ENCODE results near the gene TFAP2D. TPM values are rescaled to one million over a fixed set of nuclear protein-coding genes. Genes with fewer than 3 reads are reported as not detected.

TFAP2D gene
- total and polyA plus RNA-seq, 12 donors, result not detected

- Histone ChIP-seq H3K4me3 (no peak overlapping the region), H3K36me3 (no peaks in the 10 kb centered on the region), H3K27ac (no peak overlapping the region), H3K9me3 (no peaks in the 10 kb centered on the region), H3K27me3 (peaks cover 0 to 97% (median 81%) of the 10 kb centered on the region in 7 donors), H3K4me1 (no peaks in the 10 kb centered on the region)
- TF ChIP-seq, protein P1, sequence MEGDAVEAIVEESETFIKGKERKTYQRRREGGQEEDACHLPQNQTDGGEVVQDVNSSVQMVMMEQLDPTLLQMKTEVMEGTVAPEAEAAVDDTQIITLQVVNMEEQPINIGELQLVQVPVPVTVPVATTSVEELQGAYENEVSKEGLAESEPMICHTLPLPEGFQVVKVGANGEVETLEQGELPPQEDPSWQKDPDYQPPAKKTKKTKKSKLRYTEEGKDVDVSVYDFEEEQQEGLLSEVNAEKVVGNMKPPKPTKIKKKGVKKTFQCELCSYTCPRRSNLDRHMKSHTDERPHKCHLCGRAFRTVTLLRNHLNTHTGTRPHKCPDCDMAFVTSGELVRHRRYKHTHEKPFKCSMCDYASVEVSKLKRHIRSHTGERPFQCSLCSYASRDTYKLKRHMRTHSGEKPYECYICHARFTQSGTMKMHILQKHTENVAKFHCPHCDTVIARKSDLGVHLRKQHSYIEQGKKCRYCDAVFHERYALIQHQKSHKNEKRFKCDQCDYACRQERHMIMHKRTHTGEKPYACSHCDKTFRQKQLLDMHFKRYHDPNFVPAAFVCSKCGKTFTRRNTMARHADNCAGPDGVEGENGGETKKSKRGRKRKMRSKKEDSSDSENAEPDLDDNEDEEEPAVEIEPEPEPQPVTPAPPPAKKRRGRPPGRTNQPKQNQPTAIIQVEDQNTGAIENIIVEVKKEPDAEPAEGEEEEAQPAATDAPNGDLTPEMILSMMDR (IDR thresholded peaks at IDR 0.05), result no peak
- 1 to 3% methylated on average over 10 of the region's 10 CpGs for WGBS, 2 donors
- intact Hi-C loops (cut with DNase I), result no loop called here
- ATAC-seq, result no peak
- no peak for DNase-seq
These were observed 7.3 kb downstream of the TFAP2D start for GRCh38 chr6:50720623-50721022.

DNA sequence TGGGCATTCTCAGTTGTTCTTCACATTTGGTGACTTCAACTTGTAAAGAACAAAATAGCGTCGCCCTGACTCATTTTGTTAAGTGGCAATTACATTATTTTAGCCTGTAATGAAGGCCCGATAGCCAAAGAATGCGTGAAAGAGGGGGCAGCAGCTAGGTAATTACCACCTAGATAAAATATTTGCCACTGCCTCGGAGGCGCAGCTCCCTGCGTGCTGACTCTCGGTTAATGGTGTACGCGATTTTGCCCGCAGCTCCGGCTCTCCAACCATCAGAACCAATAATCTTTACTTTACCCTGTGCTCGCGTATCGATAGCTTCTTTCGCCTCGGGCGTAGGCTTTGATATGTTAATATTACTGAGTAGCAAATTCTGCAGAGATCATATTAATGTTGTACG, 8.7 kb downstream of the TFAP2D start:
- H3K9me3 ChIP-seq, result no peaks in the 10 kb centered on the region
- ATAC-seq, result no peak
- H3K27me3 ChIP-seq, result peaks cover 0 to 97% (median 73%) of the 10 kb centered on the region in 7 donors
- no peak overlapping the region for H3K4me3 ChIP-seq
- no peak for DNase-seq
- no peaks in the 10 kb centered on the region for H3K36me3 ChIP-seq
- no peaks in the 10 kb centered on the region for H3K4me1 ChIP-seq
- TF ChIP-seq, protein P1 (IDR thresholded peaks at IDR 0.05), result no peak
- intact Hi-C loops (cut with DNase I), result no loop called here
- 1 to 2% methylated on average over 19 of the region's 19 CpGs for WGBS, 2 donors
- H3K27ac ChIP-seq, result no peak overlapping the region

GRCh38 chr6:50722829-50723554, 9.7 kb downstream of the TFAP2D start:
- ATAC-seq (no peak), DNase-seq (no peak)
- no peaks in the 10 kb centered on the region for H3K9me3 ChIP-seq
- H3K27ac ChIP-seq, result no peak overlapping the region
- no peaks in the 10 kb centered on the region for H3K36me3 ChIP-seq
- TF ChIP-seq, protein P1 (IDR thresholded peaks at IDR 0.05), result no peak
- 4 to 5% methylated on average over 24 of the region's 24 CpGs for WGBS, 2 donors
- H3K27me3 ChIP-seq, result peaks cover 0 to 93% (median 66%) of the 10 kb centered on the region in 7 donors
- H3K4me1 ChIP-seq, result no peaks in the 10 kb centered on the region
- intact Hi-C loops (cut with DNase I), result no loop called here
- H3K4me3 ChIP-seq, result no peak overlapping the region

DNA sequence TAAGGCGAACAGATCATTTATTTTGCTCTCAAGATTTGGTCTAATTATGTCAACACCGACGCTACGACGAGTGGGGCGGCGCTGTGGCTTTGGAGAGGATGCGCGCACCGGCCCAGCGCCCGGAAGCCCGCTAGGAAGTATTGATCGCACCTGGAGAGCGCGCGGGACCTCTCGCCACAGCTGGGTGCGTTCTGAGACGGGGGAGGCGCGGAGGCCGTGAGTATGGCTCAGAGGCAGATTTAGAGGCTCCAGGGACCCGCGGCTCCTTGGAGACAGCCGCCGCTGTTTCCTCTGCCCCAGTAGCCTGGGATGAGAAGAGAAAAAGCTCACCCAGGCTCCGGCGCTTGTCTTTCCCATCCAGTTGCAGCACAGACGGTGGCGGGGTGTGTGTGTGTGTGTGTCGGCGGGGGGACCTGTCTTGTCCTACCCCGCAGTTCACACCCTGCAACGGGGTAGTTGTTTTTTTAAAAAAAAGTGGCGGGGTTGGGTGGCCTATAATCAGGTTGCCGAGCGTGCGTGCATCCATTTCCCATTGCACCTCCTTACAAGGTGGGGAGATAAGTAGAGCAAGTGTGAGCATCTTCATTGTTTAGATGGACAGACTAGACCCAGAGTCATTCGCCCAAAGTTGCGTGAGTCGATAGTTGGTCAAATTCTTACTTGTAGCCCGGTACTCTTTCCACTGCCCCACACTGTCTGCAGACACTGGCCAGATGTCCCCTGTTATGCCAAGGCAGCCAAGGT, 11.2 kb downstream of the TFAP2D start:
- Histone ChIP-seq H3K36me3 (no peaks in the 10 kb centered on the region), H3K27me3 (peaks cover 0 to 79% (median 60%) of the 10 kb centered on the region in 7 donors), H3K4me1 (no peaks in the 10 kb centered on the region), H3K27ac (no peak overlapping the region), H3K4me3 (no peak overlapping the region), H3K9me3 (no peaks in the 10 kb centered on the region)
- intact Hi-C loops (cut with DNase I), result no loop called here
- ATAC-seq (no peak), DNase-seq (no peak)
- WGBS, 2 donors, result 3% methylated on average over 43 of the region's 43 CpGs
- TF ChIP-seq, protein P1 (IDR thresholded peaks at IDR 0.05), result no peak
